Calu3 (cell line): ENCODE results near the gene TGFBR3. TPM values are rescaled to one million over a fixed set of nuclear protein-coding genes. Genes with fewer than 3 reads are reported as not detected.

ENCODE experiments used
- BruUV-seq: library from RNA; stranded (reverse); fragments of 400-500 nt; replicated peaks from 2 replicates; lab custom pipeline; 2021; lab: Mats Ljungman, UMichigan
- CTCF ChIA-PET: fragments of 300-600 bp; sonication (Branson Sonifier 250); formaldehyde crosslinking; loops from one replicate; lab custom pipeline; 2022; ENCODE audit warnings: antibody characterized with exemption; lab: Charles Lee
- DNase-seq: peaks from one replicate; pipeline ENCODE4 v3.0.0; 2022
- H3K27ac Mint-ChIP-seq: one replicate; pipeline ENCODE4 v1.8.0; 2022; ENCODE audit warnings: mixed read lengths; ENCODE audit not compliant: unreplicated experiment
- H3K27me3 Mint-ChIP-seq: one replicate; pipeline ENCODE4 v1.8.0; 2022; ENCODE audit warnings: mixed read lengths; ENCODE audit not compliant: unreplicated experiment
- H3K36me3 Mint-ChIP-seq: one replicate; pipeline ENCODE4 v1.8.0; 2022; ENCODE audit warnings: mild to moderate bottlenecking, moderate library complexity, mixed read lengths; ENCODE audit not compliant: insufficient read depth, unreplicated experiment
- H3K4me1 Mint-ChIP-seq: one replicate; pipeline ENCODE4 v1.8.0; 2022; ENCODE audit warnings: mild to moderate bottlenecking, low read depth, mixed read lengths; ENCODE audit not compliant: unreplicated experiment
- H3K4me3 Mint-ChIP-seq: one replicate; pipeline ENCODE4 v1.8.0; 2022; ENCODE audit warnings: mild to moderate bottlenecking, low read depth, moderate library complexity, mixed read lengths; ENCODE audit not compliant: unreplicated experiment
- H3K9me3 Mint-ChIP-seq: one replicate; pipeline ENCODE4 v1.8.0; 2022; ENCODE audit warnings: low read depth, mixed read lengths; ENCODE audit not compliant: unreplicated experiment
- intact Hi-C: fragments of 100-400 bp; cut with micrococcal nuclease; formaldehyde crosslinking; loops from one replicate; pipeline ENCODE4 v1.10.0; 2022; ENCODE audit not compliant: unreplicated experiment
- total RNA-seq: library from RNA; stranded (reverse); gene quantifications from 2 replicates; pipeline ENCODE4 v1.2.3, GENCODE V29; 2022
- TF ChIP-seq, protein P1 (sequence below): fragments of 200-600 bp; IDR thresholded peaks from one replicate; pipeline ENCODE4 v1.8.0; 2022; ENCODE audit warnings: antibody characterized with exemption; ENCODE audit not compliant: unreplicated experiment

The TGFBR3 gene
- total RNA-seq, 1 experiment from 2014 or later, result 10.8 TPM

DNA sequence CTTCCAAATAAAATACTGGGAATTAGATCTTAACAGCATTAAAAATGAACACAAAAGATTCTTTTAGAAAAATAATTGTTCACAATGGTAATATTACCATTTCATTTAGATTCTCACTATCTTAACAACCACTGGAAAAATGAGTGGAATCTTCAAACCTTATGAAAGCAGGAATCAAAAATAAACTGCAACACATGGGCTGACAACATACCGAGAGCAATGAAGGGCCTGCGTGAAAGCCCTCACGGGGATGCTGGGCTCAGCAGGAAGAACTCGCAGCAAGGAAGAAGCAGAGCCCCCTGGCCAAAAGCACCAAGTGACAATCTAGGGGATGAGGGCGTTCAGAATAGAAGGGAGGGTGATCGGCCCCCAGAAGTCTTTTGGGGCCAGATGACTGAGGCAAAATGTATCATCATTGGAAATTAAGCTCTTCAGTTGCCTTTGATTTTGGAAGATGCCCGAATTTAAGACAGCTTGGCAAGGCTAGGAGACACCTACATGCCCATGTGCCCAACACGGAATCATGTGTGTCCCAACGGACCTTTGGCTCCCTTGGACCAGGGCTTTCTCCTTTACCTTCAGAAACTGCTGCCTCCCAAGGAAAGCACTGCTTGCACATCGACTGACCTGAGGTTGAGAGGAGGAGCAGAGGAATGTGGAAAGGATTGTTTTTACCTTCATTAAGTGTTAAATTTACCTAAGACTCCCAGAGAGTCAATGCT, 103.9 kb downstream of the TGFBR3 start:
- no peak overlapping the region for H3K27ac Mint-ChIP-seq
- CTCF ChIA-PET, result no interaction called here

DNA sequence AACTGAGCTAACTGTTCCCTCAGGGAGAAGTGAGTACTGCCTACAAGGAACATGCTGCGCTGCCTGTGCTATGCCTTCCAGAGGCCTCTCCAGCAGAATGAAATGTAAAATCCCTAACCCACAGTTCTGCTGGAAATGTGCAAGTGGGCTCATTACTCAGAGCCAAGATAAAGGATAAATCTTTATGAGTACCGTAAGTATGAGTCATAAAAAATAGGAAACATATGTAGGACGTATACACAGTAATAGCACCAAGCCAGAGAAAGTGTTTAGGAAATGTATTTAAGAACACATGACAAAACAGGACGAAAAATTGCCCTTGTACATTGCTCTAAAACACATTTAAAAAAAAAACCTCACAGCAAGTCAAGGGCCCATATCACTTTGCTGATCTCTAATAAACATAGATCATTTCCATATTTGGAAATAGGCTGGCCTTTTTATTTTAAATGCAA, 104.6 kb downstream of the TGFBR3 start:
- H3K4me1 Mint-ChIP-seq, result no peaks in the 10 kb centered on the region
- no peaks in the 10 kb centered on the region for H3K27me3 Mint-ChIP-seq
- no TSS peak for BruUV-seq
- H3K27ac Mint-ChIP-seq, result no peak overlapping the region
- no peaks in the 10 kb centered on the region for H3K36me3 Mint-ChIP-seq
- TF ChIP-seq, protein P1, sequence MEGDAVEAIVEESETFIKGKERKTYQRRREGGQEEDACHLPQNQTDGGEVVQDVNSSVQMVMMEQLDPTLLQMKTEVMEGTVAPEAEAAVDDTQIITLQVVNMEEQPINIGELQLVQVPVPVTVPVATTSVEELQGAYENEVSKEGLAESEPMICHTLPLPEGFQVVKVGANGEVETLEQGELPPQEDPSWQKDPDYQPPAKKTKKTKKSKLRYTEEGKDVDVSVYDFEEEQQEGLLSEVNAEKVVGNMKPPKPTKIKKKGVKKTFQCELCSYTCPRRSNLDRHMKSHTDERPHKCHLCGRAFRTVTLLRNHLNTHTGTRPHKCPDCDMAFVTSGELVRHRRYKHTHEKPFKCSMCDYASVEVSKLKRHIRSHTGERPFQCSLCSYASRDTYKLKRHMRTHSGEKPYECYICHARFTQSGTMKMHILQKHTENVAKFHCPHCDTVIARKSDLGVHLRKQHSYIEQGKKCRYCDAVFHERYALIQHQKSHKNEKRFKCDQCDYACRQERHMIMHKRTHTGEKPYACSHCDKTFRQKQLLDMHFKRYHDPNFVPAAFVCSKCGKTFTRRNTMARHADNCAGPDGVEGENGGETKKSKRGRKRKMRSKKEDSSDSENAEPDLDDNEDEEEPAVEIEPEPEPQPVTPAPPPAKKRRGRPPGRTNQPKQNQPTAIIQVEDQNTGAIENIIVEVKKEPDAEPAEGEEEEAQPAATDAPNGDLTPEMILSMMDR, result no peak
- H3K4me3 Mint-ChIP-seq, result no peak overlapping the region
- H3K9me3 Mint-ChIP-seq, result no peaks in the 10 kb centered on the region
- intact Hi-C loops, result no loop called here
- DNase-seq, result no peak
- CTCF ChIA-PET, result no interaction called here

More for the DNA sequence above, 103.9 kb downstream of the TGFBR3 start:
- TF ChIP-seq, protein P1, result no peak
- Mint-ChIP-seq H3K9me3 (no peaks in the 10 kb centered on the region), H3K27me3 (no peaks in the 10 kb centered on the region), H3K4me1 (no peaks in the 10 kb centered on the region), H3K4me3 (no peak overlapping the region), H3K36me3 (no peaks in the 10 kb centered on the region)
- BruUV-seq, result no TSS peak
- intact Hi-C loops, result no loop called here
- DNase-seq, result no peak

DNA sequence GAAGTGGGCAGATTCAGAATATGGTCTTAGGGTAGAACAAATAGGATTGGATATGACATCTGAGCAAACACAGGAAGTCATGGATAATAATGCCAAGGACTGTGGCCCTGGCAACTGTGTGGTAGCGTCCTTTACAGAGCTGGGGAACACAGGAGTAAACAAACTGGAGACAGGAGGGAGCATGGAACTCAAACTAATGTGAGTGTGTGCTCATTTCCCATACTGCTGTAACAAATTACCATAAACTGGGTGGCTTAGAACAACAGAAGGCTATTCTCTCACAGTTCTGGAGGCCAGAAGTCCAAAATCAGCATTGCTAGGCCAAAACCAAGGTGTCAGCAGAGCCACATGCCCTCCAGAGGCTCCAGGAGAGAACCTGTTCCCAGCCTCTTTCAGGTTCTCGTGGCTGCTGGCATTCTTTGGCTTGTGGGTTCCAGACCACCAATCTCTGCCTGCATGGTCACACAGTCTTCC, 106.4 kb downstream of the TGFBR3 start:
- TF ChIP-seq, protein P1, result no peak
- Mint-ChIP-seq H3K27me3 (no peaks in the 10 kb centered on the region), H3K4me3 (no peak overlapping the region), H3K4me1 (no peaks in the 10 kb centered on the region), H3K36me3 (no peaks in the 10 kb centered on the region), H3K27ac (no peak overlapping the region), H3K9me3 (no peaks in the 10 kb centered on the region)
- DNase-seq, result no peak
- CTCF ChIA-PET, result no interaction called here
- intact Hi-C loops, result no loop called here
- BruUV-seq, result no TSS peak

DNA sequence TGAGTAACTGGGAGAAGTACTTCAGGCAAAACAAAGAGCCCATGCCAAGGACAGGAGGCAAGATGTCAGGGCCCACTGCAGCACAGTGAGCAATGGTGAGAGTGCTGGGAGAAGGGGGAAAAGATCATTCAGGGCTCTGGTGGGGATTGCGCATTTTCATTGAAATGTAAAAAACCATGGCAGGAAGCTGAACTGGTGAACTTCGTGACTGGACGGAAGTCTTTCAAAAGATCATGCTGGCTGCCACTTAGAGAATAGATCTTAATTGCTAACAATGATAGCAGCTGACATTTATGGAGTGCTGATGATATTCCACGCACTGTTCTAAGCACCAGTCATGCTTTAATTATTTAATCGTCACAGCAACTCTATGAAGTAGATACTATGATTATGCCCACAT, 107.0 kb downstream of the TGFBR3 start:
- Mint-ChIP-seq H3K9me3 (no peaks in the 10 kb centered on the region), H3K36me3 (no peaks in the 10 kb centered on the region), H3K27ac (no peak overlapping the region), H3K4me1 (no peaks in the 10 kb centered on the region), H3K4me3 (no peak overlapping the region), H3K27me3 (no peaks in the 10 kb centered on the region)
- intact Hi-C loops, result no loop called here
- no TSS peak for BruUV-seq
- no peak for DNase-seq
- CTCF ChIA-PET, result no interaction called here
- TF ChIP-seq, protein P1, result no peak
